HEK293 (cell line): ENCODE measurements around the gene GNAZ.
A peak's percentile ranks its signal among the peaks of the same experiment; 100 is the strongest.

Source experiments
- CTCF ChIA-PET: fragments of 350-600 bp; formaldehyde crosslinking; extraction: SDS; loops from one replicate; lab custom pipeline; 2021; ENCODE audit warnings: antibody characterized with exemption; lab: Yijun Ruan, JAX
- POLR2A ChIA-PET: fragments of 300-600 bp; formaldehyde crosslinking; extraction: SDS; loops from one replicate; lab custom pipeline; 2020; ENCODE audit warnings: antibody characterized with exemption, inconsistent platforms; lab: Yijun Ruan, JAX
- H3K27ac ChIP-seq: fragments of 200-500 bp; sonication (Bioruptor generic); 2 replicates; pipeline ENCODE4 v1.5.1; 2014; ENCODE audit warnings: low read depth, low read length, control low read depth, inconsistent platforms; ENCODE audit errors: extremely low read depth
- H3K36me3 ChIP-seq, 2 experiments: fragments of 200-500 bp in 1 of 2; sonication (Bioruptor generic) in 1 of 2; 1 replicate in 1 of 2; 2 replicates in 1 of 2; pipeline ENCODE4 v1.5.1; 2014 to 2017; ENCODE audit warnings: inconsistent platforms in 2 of 2, low read length in 2 of 2; ENCODE audit not compliant: control insufficient read depth in 2 of 2, insufficient read depth in 1 of 2
- H3K4me1 ChIP-seq: fragments of 200-500 bp; sonication (Bioruptor generic); 2 replicates; pipeline ENCODE4 v1.5.1; 2014; ENCODE audit warnings: mild to moderate bottlenecking, low read length, inconsistent platforms; ENCODE audit not compliant: control insufficient read depth, insufficient read depth
- H3K4me3 ChIP-seq: 2 replicates; pipeline ENCODE4 v1.5.1; 2011; ENCODE audit warnings: low read depth, mild to moderate bottlenecking, control low read depth, low read length, moderate library complexity
- H3K9me3 ChIP-seq: fragments of 200-500 bp; sonication (Bioruptor generic); 2 replicates; pipeline ENCODE4 v1.5.1; 2014; ENCODE audit warnings: low read depth, low read length, inconsistent platforms; ENCODE audit not compliant: control insufficient read depth, insufficient read depth
- GFI1B ChIP-seq: fragments of 450-650 bp; formaldehyde crosslinking; IDR thresholded peaks from 2 replicates; pipeline ENCODE4 v1.5.1; 2016; ENCODE audit warnings: missing biosample characterization, missing genetic modification characterization
- GLIS2 ChIP-seq: fragments of 450-650 bp; formaldehyde crosslinking; IDR thresholded peaks from 2 replicates; pipeline ENCODE4 v1.5.1; 2016; ENCODE audit warnings: missing biosample characterization, missing genetic modification characterization
- OVOL3 ChIP-seq: fragments of 450-650 bp; formaldehyde crosslinking; IDR thresholded peaks from 2 replicates; pipeline ENCODE4 v1.5.1; 2016; ENCODE audit warnings: missing biosample characterization, missing genetic modification characterization
- SALL2 ChIP-seq: fragments of 450-650 bp; formaldehyde crosslinking; IDR thresholded peaks from 2 replicates; pipeline ENCODE4 v1.5.0; 2017; ENCODE audit warnings: missing biosample characterization, mild to moderate bottlenecking, missing genetic modification characterization, borderline replicate concordance
- SETDB1 ChIP-seq: IDR thresholded peaks from one replicate; pipeline ENCODE4 v1.6.1; 2017; ENCODE audit warnings: mild to moderate bottlenecking, low read length, moderate library complexity, mixed read lengths; ENCODE audit not compliant: insufficient read length
- SP2 ChIP-seq: fragments of 450-650 bp; formaldehyde crosslinking; IDR thresholded peaks from 2 replicates; pipeline ENCODE4 v1.5.1; 2016; ENCODE audit warnings: missing biosample characterization, missing genetic modification characterization
- ZBTB1 ChIP-seq: fragments of 450-650 bp; formaldehyde crosslinking; IDR thresholded peaks from 2 replicates; pipeline ENCODE4 v1.5.1; 2016; ENCODE audit warnings: missing biosample characterization, missing genetic modification characterization
- ZEB2 ChIP-seq: fragments of 450-650 bp; formaldehyde crosslinking; IDR thresholded peaks from 2 replicates; pipeline ENCODE4 v1.5.1; 2016; ENCODE audit warnings: missing biosample characterization, missing genetic modification characterization
- ZFP41 ChIP-seq: fragments of 450-650 bp; formaldehyde crosslinking; IDR thresholded peaks from 2 replicates; pipeline ENCODE4 v1.5.1; 2016; ENCODE audit warnings: missing biosample characterization, missing genetic modification characterization, borderline replicate concordance
- ZFP69B ChIP-seq: fragments of 450-650 bp; formaldehyde crosslinking; IDR thresholded peaks from 2 replicates; pipeline ENCODE4 v1.5.1; 2016; ENCODE audit warnings: missing biosample characterization, missing genetic modification characterization
- ZNF2 ChIP-seq: fragments of 450-650 bp; formaldehyde crosslinking; IDR thresholded peaks from 2 replicates; pipeline ENCODE4 v1.5.1; 2016; ENCODE audit warnings: missing biosample characterization, missing genetic modification characterization
- ZNF302 ChIP-seq: fragments of 450-650 bp; formaldehyde crosslinking; IDR thresholded peaks from 2 replicates; pipeline ENCODE4 v1.5.1; 2016; ENCODE audit warnings: missing biosample characterization, missing genetic modification characterization, low read depth
- ZNF423 ChIP-seq: fragments of 450-650 bp; formaldehyde crosslinking; IDR thresholded peaks from 2 replicates; pipeline ENCODE4 v1.5.1; 2016; ENCODE audit warnings: missing biosample characterization, missing genetic modification characterization
- ZNF48 ChIP-seq: fragments of 450-650 bp; formaldehyde crosslinking; IDR thresholded peaks from 2 replicates; pipeline ENCODE4 v1.5.1; 2016; ENCODE audit warnings: missing biosample characterization, missing genetic modification characterization
- ZNF521 ChIP-seq: fragments of 450-650 bp; formaldehyde crosslinking; IDR thresholded peaks from 2 replicates; pipeline ENCODE4 v1.5.1; 2017; ENCODE audit warnings: missing biosample characterization, mild to moderate bottlenecking, missing genetic modification characterization
- ZNF596 ChIP-seq: fragments of 450-650 bp; IDR thresholded peaks from 2 replicates; pipeline ENCODE4 v1.5.0; 2018; ENCODE audit warnings: missing biosample characterization, mild to moderate bottlenecking, missing genetic modification characterization, moderate library complexity
- ZNF600 ChIP-seq: fragments of 450-650 bp; formaldehyde crosslinking; IDR thresholded peaks from 2 replicates; pipeline ENCODE4 v1.5.1; 2016; ENCODE audit warnings: missing biosample characterization, missing genetic modification characterization
- ZNF654 ChIP-seq: fragments of 450-650 bp; formaldehyde crosslinking; IDR thresholded peaks from 2 replicates; pipeline ENCODE4 v1.5.1; 2016; ENCODE audit warnings: low read depth, missing biosample characterization, missing genetic modification characterization
- ZNF785 ChIP-seq: fragments of 450-650 bp; formaldehyde crosslinking; IDR thresholded peaks from 2 replicates; pipeline ENCODE4 v1.5.1; 2016; ENCODE audit warnings: missing biosample characterization, missing genetic modification characterization
- TF ChIP-seq, protein P1 (sequence below): fragments of 450-650 bp; formaldehyde crosslinking; IDR thresholded peaks from 2 replicates; pipeline ENCODE4 v1.5.1; 2016; ENCODE audit warnings: missing biosample characterization, missing genetic modification characterization
- TF ChIP-seq, protein P2 (sequence below): fragments of 450-650 bp; formaldehyde crosslinking; IDR thresholded peaks from 2 replicates; pipeline ENCODE4 v1.5.1; 2017; ENCODE audit warnings: missing biosample characterization, missing genetic modification characterization
- TF ChIP-seq, protein P3 (sequence below): fragments of 450-650 bp; formaldehyde crosslinking; IDR thresholded peaks from 2 replicates; pipeline ENCODE4 v1.5.1; 2016; ENCODE audit warnings: missing biosample characterization, missing genetic modification characterization

GNAZ gene

DNA sequence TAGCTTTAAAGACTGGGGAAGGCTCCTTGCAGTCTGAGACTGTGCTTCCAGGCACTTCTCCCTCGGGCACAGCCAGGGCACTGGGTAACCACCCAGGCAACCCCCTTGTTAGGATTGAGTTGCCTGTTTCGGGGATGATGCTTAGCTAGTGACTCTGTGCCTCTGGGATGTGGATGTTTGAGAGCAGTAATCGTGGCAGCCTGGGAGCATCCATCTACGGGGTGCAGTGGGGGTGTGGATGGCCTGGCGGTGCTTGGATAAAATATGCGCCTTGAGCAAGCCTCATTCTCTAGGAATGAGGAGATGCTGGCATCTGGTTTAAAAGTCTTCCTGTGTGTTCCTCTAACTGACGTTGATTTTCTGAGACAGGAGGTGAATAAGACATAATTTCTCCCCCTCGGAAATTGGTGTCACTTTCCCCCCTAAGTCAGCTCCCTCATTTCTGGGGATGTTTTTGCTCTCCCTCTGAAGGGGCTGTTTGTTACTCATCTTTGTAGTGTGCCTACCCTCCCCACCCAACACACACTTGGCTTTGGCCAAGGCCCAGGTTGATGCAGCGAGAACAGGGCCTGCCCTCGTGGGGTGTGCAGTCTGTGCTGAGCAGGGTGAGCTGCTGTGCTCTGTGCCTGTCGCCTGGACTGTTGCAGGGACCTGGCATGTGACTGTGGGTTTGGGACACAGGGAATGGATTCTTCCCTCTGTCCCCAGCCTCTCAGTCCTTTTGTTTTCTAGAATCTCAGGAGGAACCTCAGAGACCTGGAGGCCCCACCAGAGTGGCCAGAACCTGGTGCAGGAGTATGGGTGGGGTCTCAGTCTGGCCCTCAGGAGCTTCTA is 2.0 kb downstream of the GNAZ start:
- H3K4me1 ChIP-seq, result peaks cover 3% of the 10 kb centered on the region; the same call in 1 of the 2 replicates
- TF ChIP-seq, protein P1, sequence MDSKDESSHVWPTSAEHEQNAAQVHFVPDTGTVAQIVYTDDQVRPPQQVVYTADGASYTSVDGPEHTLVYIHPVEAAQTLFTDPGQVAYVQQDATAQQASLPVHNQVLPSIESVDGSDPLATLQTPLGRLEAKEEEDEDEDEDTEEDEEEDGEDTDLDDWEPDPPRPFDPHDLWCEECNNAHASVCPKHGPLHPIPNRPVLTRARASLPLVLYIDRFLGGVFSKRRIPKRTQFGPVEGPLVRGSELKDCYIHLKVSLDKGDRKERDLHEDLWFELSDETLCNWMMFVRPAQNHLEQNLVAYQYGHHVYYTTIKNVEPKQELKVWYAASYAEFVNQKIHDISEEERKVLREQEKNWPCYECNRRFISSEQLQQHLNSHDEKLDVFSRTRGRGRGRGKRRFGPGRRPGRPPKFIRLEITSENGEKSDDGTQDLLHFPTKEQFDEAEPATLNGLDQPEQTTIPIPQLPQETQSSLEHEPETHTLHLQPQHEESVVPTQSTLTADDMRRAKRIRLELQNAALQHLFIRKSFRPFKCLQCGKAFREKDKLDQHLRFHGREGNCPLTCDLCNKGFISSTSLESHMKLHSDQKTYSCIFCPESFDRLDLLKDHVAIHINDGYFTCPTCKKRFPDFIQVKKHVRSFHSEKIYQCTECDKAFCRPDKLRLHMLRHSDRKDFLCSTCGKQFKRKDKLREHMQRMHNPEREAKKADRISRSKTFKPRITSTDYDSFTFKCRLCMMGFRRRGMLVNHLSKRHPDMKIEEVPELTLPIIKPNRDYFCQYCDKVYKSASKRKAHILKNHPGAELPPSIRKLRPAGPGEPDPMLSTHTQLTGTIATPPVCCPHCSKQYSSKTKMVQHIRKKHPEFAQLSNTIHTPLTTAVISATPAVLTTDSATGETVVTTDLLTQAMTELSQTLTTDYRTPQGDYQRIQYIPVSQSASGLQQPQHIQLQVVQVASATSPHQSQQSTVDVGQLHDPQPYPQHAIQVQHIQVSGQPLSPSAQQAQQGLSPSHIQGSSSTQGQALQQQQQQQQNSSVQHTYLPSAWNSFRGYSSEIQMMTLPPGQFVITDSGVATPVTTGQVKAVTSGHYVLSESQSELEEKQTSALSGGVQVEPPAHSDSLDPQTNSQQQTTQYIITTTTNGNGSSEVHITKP (tag by site-specific recombination), result peak; percentile 99
- TF ChIP-seq GLIS2 (tag by site-specific recombination) (no peak), SP2 (tag by site-specific recombination) (no peak), ZNF423 (tag by site-specific recombination) (no peak)
- no peaks in the 10 kb centered on the region for H3K9me3 ChIP-seq
- no peak overlapping the region for H3K4me3 ChIP-seq
- peaks cover 0 to 37% of the 10 kb centered on the region in 2 experiments; a peak in 1 of 3 replicates for H3K36me3 ChIP-seq
- H3K27ac ChIP-seq, result no peak overlapping the region
- POLR2A ChIA-PET, result interaction anchor here (1.0 kb wide), 1 partner anchor 13 kb away, joined by 3 read pairs; no protein-coding TSS in a partner anchor
- CTCF ChIA-PET, result interaction anchor here (0.5 to 1.7 kb wide), 3 partner anchors 112 to 129 kb away, joined by 3 to 10 read pairs (median 4); no protein-coding TSS in a partner anchor

DNA sequence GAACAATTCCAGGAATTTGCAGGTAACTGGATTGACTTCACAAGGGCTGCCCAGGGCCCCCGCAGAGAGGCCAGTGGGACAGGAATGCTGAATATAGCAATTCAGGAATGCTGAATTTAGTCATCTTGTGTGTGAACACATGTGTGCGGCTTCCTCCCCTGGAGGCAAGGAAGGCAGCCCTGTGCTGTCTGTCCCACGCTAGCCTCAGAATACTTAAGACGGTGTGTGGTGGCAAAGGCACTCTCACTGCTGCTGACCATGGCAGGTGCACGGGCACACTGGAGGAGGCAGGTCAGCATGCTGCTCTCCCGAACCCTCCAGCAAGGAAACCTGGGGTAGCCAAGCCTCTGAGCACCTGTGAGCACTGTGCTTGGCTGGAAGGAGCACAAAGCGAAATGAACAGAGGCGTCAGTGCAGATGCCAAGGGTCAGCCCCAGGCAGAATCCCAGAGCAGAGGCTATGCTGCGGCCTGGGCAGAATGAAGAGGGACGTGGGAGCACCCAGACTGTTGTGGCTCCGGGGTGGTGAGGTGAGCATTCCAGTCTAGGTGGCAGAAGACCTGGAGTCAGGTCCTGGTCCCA is 2.7 kb downstream of the GNAZ start:
- no peaks in the 10 kb centered on the region for H3K9me3 ChIP-seq
- peaks cover 0 to 37% of the 10 kb centered on the region in 2 experiments; a peak in 1 of 3 replicates for H3K36me3 ChIP-seq
- ChIA-PET POLR2A (no interaction called here), CTCF (interaction anchor here (1.7 kb wide), 1 partner anchor 113 kb away, joined by 10 read pairs; no protein-coding TSS in a partner anchor)
- H3K4me1 ChIP-seq, result peaks cover 3% of the 10 kb centered on the region; the same call in 1 of the 2 replicates
- TF ChIP-seq ZNF302, result no peak
- no peak for TF ChIP-seq ZNF596
- TF ChIP-seq ZNF785 (tag by site-specific recombination), result no peak
- no peak for TF ChIP-seq ZNF2 (tag by site-specific recombination)
- TF ChIP-seq ZEB2 (tag by site-specific recombination), result no peak
- no peak for TF ChIP-seq ZNF654 (tag by site-specific recombination)
- no peak for TF ChIP-seq ZFP69B (tag by site-specific recombination)
- H3K27ac ChIP-seq, result no peak overlapping the region
- H3K4me3 ChIP-seq, result no peak overlapping the region

DNA sequence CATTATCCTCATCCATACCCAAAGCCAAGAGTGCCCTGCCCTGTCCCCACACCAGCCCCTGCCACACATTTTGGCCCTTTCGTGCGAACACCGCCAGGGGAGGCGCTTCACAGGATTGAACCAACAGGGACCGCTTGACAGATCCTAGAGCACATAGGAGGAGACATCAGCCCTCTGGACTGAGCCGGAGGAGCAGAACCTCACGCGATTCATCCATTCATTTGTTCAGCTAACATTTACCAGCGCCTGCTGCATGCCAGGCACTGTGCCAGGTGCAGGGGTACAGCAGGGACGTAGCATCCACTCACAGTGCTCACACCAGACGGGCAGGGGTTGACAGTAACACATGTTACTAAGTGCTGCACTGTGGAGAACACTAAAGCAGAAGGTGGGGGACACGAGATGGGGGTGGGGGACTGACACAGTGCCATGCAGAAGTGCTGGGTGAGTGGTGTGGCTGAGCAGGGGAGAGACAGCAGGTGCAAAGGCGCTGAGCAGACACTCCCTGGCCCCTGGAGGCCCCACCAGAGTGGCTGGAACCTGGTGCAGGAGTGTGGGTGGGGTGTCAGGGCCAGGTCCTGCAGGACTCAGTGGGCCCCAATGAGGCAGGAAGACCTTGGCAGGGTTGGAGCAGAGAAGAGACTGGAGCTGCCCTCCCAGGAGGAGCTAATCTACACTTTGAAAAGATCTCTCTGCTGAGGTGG is 3.4 kb downstream of the GNAZ start:
- H3K36me3 ChIP-seq, result peaks cover 0 to 37% of the 10 kb centered on the region in 2 experiments; a peak in 1 of 3 replicates
- no peak overlapping the region for H3K27ac ChIP-seq
- H3K4me1 ChIP-seq, result peaks cover 3% of the 10 kb centered on the region; the same call in 1 of the 2 replicates
- POLR2A ChIA-PET, result no interaction called here
- CTCF ChIA-PET, result interaction anchor here (0.7 kb wide), 1 partner anchor 320 kb away, joined by 5 read pairs; no protein-coding TSS in a partner anchor
- H3K4me3 ChIP-seq, result no peak overlapping the region
- H3K9me3 ChIP-seq, result no peaks in the 10 kb centered on the region
- TF ChIP-seq ZNF600 (tag by site-specific recombination) (no peak), OVOL3 (no peak), ZNF521 (tag by site-specific recombination) (no peak), GFI1B (tag by site-specific recombination) (no peak), SETDB1 (no peak), GLIS2 (tag by site-specific recombination) (no peak), ZFP41 (tag by site-specific recombination) (no peak), ZNF48 (tag by site-specific recombination) (no peak), SALL2 (tag by site-specific recombination) (no peak), ZBTB1 (tag by site-specific recombination) (no peak)
- TF ChIP-seq, protein P2, sequence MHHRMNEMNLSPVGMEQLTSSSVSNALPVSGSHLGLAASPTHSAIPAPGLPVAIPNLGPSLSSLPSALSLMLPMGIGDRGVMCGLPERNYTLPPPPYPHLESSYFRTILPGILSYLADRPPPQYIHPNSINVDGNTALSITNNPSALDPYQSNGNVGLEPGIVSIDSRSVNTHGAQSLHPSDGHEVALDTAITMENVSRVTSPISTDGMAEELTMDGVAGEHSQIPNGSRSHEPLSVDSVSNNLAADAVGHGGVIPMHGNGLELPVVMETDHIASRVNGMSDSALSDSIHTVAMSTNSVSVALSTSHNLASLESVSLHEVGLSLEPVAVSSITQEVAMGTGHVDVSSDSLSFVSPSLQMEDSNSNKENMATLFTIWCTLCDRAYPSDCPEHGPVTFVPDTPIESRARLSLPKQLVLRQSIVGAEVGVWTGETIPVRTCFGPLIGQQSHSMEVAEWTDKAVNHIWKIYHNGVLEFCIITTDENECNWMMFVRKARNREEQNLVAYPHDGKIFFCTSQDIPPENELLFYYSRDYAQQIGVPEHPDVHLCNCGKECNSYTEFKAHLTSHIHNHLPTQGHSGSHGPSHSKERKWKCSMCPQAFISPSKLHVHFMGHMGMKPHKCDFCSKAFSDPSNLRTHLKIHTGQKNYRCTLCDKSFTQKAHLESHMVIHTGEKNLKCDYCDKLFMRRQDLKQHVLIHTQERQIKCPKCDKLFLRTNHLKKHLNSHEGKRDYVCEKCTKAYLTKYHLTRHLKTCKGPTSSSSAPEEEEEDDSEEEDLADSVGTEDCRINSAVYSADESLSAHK (tag by site-specific recombination), result no peak
- TF ChIP-seq, protein P3, sequence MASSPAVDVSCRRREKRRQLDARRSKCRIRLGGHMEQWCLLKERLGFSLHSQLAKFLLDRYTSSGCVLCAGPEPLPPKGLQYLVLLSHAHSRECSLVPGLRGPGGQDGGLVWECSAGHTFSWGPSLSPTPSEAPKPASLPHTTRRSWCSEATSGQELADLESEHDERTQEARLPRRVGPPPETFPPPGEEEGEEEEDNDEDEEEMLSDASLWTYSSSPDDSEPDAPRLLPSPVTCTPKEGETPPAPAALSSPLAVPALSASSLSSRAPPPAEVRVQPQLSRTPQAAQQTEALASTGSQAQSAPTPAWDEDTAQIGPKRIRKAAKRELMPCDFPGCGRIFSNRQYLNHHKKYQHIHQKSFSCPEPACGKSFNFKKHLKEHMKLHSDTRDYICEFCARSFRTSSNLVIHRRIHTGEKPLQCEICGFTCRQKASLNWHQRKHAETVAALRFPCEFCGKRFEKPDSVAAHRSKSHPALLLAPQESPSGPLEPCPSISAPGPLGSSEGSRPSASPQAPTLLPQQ (tag by site-specific recombination), result no peak
